Stomach smooth muscle (tissue), 2 donors: Measurements from ENCODE around the gene HDAC4.

ENCODE experiments used
- H3K27ac ChIP-seq: one replicate; pipeline ENCODE4 v1.7.0; 2013; ENCODE audit warnings: mild to moderate bottlenecking, low read length, inconsistent platforms
- H3K27me3 ChIP-seq, 2 donors: one replicate each; pipeline ENCODE4 v1.7.0; 2013; ENCODE audit warnings: low read length in 2 of 2; ENCODE audit not compliant: insufficient read depth in 2 of 2, control insufficient read depth in 1 of 2
- H3K36me3 ChIP-seq, 2 donors: one replicate each; pipeline ENCODE4 v1.7.0; 2013; ENCODE audit warnings: low read length in 2 of 2; ENCODE audit not compliant: control insufficient read depth in 2 of 2, insufficient read depth in 2 of 2
- H3K4me1 ChIP-seq: one replicate; pipeline ENCODE4 v1.7.0; 2013; ENCODE audit warnings: low read length; ENCODE audit not compliant: control insufficient read depth, insufficient read depth
- H3K4me3 ChIP-seq, 2 donors: one replicate each; pipeline ENCODE4 v1.7.0; 2013; ENCODE audit warnings: low read length in 2 of 2
- H3K9ac ChIP-seq, 2 donors: one replicate each; pipeline ENCODE4 v1.7.0; 2013; ENCODE audit warnings: low read length in 2 of 2, mild to moderate bottlenecking in 1 of 2
- H3K9me3 ChIP-seq, 2 donors: one replicate each; pipeline ENCODE4 v1.7.0; 2013; ENCODE audit warnings: low read length in 2 of 2; ENCODE audit not compliant: control insufficient read depth in 2 of 2
- donor health status: healthy.
- donor health status: Pancreatic carcinoma.

The HDAC4 gene

GRCh38 chr2:239169311-239170048, 231.3 kb downstream of the HDAC4 start:
- H3K27ac ChIP-seq, result no peak overlapping the region
- peaks cover 12% of the 10 kb centered on the region in 2 donors for H3K36me3 ChIP-seq
- H3K27me3 ChIP-seq, result no peaks in the 10 kb centered on the region
- peaks cover 2 to 4% of the 10 kb centered on the region in 2 donors for H3K9me3 ChIP-seq
- no peak overlapping the region for H3K9ac ChIP-seq
- H3K4me1 ChIP-seq, result peaks cover 23% of the 10 kb centered on the region
- H3K4me3 ChIP-seq, result no peak overlapping the region

GRCh38 chr2:239168575-239168974, 232.2 kb downstream of the HDAC4 start:
- Histone ChIP-seq H3K4me3 (no peak overlapping the region), H3K9ac (no peak overlapping the region), H3K27ac (no peak overlapping the region), H3K27me3 (no peaks in the 10 kb centered on the region), H3K9me3 (peaks cover 0 to 4% of the 10 kb centered on the region in 2 donors), H3K36me3 (peaks cover 13 to 16% of the 10 kb centered on the region in 2 donors), H3K4me1 (peaks cover 23% of the 10 kb centered on the region)

DNA sequence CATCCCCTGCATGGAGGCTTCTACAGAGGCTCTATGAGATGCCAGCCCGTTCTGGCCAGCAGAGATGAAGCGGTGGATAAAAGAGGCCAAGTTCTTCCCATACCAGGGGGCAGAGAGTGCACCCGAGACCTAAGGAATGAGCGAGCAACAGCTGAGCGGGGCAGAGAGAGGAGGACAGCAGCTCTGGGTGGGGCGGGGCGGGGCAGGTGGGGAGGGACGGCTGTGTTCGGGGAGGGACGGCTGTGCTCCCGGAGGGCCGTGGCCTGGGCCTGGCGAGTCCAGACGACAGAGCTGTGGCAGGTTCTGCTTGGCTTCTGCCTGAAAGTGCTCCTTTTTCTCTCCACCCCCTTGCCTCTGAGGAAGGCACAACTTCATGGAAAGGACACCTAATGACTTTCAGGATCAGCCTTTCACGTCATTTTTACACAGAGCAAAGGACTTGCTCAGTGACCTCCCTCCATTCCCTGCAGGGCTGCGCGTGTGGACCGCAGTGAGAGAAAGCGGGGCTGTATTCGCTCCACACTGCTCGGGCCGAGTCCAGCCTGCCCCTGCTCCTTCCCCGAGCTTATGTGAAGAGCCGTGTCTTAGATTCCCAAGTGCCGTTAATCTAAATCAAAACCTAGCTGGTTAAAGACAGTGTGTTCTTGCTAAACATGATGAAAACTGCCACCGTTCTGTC, 232.9 kb downstream of the HDAC4 start:
- Histone ChIP-seq H3K4me3 (no peak overlapping the region), H3K27me3 (no peaks in the 10 kb centered on the region), H3K9me3 (peaks cover 0 to 4% of the 10 kb centered on the region in 2 donors), H3K9ac (no peak overlapping the region), H3K27ac (peak overlapping the region; percentile 6), H3K4me1 (peaks cover 23% of the 10 kb centered on the region), H3K36me3 (peaks cover 18 to 23% of the 10 kb centered on the region in 2 donors)

DNA sequence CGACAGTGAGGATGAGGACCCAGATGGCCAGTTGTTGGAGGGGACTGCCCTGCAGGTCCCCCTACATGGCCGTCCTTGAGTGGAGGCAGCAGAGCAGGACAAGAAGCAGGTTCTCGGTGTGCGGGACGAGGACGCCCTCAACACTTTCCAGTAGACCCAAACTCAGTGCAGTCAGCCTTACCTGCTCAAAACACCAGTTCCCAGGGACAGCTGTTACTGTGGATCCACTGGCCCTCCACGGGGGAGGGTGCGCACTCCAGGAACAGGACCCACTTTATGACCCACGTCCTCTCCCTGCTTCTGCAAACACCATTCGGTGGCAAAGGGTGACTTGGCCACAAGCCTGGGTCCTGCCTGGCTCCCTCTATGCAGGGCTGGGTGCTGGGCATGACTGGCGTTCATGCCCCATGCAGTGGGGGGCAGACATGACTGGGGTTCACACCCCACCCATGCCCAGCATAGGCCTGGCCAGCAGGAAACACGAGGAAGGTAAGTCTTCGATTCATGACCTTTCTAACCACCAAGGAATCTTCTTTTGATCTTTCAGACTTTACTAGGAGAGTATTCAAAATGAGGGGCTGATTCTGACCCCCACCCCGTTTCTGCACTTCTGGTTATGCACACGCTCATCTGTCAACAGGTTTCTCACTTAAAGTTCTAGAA, 233.7 kb downstream of the HDAC4 start:
- Histone ChIP-seq H3K27me3 (no peaks in the 10 kb centered on the region), H3K4me3 (no peak overlapping the region), H3K4me1 (peaks cover 23% of the 10 kb centered on the region), H3K27ac (peak overlapping the region; percentile 46), H3K9me3 (peaks cover 0 to 4% of the 10 kb centered on the region in 2 donors), H3K9ac (no peak overlapping the region), H3K36me3 (peaks cover 25 to 30% of the 10 kb centered on the region in 2 donors)

GRCh38 chr2:239166201-239166834, 234.5 kb downstream of the HDAC4 start:
- Histone ChIP-seq H3K36me3 (peaks cover 28 to 30% of the 10 kb centered on the region in 2 donors), H3K9ac (no peak overlapping the region), H3K9me3 (peaks cover 0 to 2% of the 10 kb centered on the region in 2 donors), H3K4me3 (peak overlapping the region in 1 of 2 donors; percentile 35), H3K27ac (peak overlapping the region; percentile 46), H3K27me3 (no peaks in the 10 kb centered on the region), H3K4me1 (peaks cover 23% of the 10 kb centered on the region)

GRCh38 chr2:239165206-239165831, 235.5 kb downstream of the HDAC4 start:
- H3K9ac ChIP-seq, result no peak overlapping the region
- peaks cover 23% of the 10 kb centered on the region for H3K4me1 ChIP-seq
- no peak overlapping the region for H3K4me3 ChIP-seq
- no peaks in the 10 kb centered on the region for H3K27me3 ChIP-seq
- peak overlapping the region; percentile 46 for H3K27ac ChIP-seq
- no peaks in the 10 kb centered on the region for H3K9me3 ChIP-seq
- peaks cover 34 to 37% of the 10 kb centered on the region in 2 donors for H3K36me3 ChIP-seq

DNA sequence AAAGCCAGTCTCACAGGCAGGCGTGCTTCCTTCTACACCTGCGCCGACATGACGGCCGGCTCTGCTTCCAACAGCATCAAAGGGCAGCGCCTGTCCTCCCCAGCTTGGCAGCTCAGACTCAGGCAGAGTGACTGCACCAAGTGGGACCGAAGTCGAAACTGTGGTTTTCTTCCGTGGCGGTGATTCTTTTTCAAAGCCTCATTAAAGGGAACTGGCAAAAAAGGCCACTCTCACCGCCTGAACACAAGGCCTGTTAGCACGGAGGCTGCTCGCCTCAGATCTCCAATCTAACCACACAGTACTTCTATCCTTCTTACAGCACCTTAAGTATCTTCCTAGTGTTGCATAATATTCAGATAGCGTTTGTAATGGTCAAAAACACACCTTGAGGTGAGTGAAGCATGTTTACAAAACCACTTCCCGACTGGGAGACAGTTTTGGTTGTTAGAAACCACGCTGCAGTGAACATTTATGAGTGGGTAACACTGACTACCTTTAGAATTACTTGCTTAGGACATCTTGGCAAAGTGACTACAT, 236.4 kb downstream of the HDAC4 start:
- H3K27ac ChIP-seq, result no peak overlapping the region
- H3K4me3 ChIP-seq, result no peak overlapping the region
- H3K9ac ChIP-seq, result no peak overlapping the region
- H3K4me1 ChIP-seq, result peaks cover 23% of the 10 kb centered on the region
- H3K36me3 ChIP-seq, result peaks cover 39 to 41% of the 10 kb centered on the region in 2 donors
- H3K27me3 ChIP-seq, result no peaks in the 10 kb centered on the region
- H3K9me3 ChIP-seq, result no peaks in the 10 kb centered on the region

DNA sequence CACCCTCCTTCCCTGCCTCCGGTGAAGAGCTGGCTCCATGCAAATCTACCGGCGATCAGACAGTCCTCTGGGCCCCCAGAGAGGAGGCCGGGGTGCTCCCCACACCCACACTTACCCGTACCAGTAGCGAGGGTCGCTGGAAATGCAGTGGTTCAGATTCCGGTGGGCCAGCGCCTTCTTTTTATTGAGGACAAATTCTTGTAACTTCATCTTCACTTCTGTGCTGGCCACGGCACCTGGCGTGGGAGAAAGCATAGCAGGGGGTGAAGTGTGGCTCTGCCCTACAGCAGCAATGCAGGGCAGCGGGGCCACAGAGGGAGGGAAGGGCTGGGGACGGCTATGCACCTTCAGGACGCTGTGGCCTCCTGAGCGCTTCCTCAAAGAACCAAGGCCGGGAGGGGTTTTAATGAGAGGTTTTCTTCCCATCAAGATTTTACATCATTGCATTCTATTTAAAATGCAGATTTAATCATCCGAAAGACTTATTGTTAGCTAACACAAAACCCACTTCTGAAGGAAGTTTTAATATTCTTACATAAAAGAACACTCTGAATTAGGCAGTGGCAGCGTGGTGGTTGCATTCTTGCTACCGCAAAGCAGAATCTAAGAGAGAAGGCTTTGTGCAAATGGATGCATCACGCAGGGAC, 237.0 kb downstream of the HDAC4 start:
- no peak overlapping the region for H3K9ac ChIP-seq
- H3K27me3 ChIP-seq, result no peaks in the 10 kb centered on the region
- H3K4me1 ChIP-seq, result peaks cover 23% of the 10 kb centered on the region
- H3K36me3 ChIP-seq, result peaks cover 37 to 40% of the 10 kb centered on the region in 2 donors
- H3K4me3 ChIP-seq, result no peak overlapping the region
- H3K27ac ChIP-seq, result no peak overlapping the region
- H3K9me3 ChIP-seq, result no peaks in the 10 kb centered on the region

DNA sequence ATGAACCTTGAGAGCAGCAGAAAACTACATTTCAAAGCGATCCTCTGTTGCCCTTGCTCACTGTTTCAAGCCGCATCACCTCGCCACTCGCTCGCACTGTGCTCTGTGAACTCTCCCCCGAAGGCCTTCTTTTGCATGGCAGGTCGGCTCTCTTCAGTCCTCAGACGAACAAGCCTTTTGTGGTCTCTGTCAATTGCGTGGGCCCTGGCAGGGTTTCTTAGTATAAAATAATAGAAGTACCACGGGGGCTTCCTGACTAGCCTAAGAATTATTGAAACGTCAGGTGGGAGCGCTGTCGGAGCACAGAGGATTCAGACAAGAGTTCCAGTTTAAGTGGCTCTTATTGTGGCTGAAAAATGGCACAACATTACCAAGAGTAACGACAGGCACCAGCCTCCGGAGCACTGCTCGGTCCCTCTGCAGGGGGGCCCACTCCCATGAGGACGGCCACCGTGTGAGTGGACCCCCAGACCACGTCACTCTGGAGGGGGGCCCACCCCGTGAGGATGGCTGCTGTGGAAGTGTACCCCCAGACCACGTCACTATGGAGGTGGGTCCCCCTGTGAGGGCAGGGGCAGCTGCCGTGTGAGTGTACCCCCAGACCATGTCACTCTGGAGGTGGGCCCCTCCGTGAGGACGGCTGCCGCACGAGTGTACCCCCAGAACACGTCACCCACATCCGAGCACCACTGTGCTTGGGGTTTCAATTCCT, 237.7 kb downstream of the HDAC4 start:
- no peaks in the 10 kb centered on the region for H3K9me3 ChIP-seq
- peaks cover 36 to 40% of the 10 kb centered on the region in 2 donors for H3K36me3 ChIP-seq
- no peak overlapping the region for H3K4me3 ChIP-seq
- no peak overlapping the region for H3K27ac ChIP-seq
- H3K4me1 ChIP-seq, result peaks cover 23% of the 10 kb centered on the region
- no peak overlapping the region for H3K9ac ChIP-seq
- no peaks in the 10 kb centered on the region for H3K27me3 ChIP-seq
